ENCODE data around the gene GNG4. TPM values are rescaled to one million over a fixed set of nuclear protein-coding genes. Genes with fewer than 3 reads are reported as not detected.
A peak's percentile ranks its signal among the peaks of the same experiment; 100 is the strongest.
"Not testable (repeated sequence)": the region's sequence is repeated elsewhere in the genome, so short reads cannot be mapped to it uniquely, and the experiment has no call there.

The GNG4 gene
- total and polyA plus RNA-seq, 2 experiments from 2014 or later: 4.8 to 11.8 TPM

DNA sequence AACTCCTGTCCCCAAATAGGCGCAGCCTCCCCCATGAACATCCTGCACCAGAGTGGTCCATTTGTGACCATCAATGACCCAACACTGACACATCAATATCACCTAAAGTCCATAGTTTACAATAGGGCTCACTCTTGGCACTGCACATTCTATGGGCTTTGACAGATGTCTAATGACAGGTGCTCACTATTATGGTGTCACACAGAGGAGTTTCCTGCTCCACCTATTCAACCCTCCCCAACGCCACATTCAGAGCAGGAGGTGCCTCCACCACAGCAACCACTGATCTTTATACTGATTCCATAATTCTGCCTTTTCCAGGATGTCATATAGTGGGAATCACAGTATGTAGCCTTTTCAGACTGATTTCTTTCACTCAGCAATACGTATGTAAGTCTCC lies 24.2 kb downstream of the GNG4 start:
- Histone ChIP-seq H3K4me3 (no peak overlapping the region), H2AFZ (no peak overlapping the region), H3K27ac (no peak overlapping the region), H3K36me3 (replicated peaks; ENCODE audit: insufficient read depth, low read depth) (no peaks in the 10 kb centered on the region), H4K20me1 (ENCODE audit: insufficient read depth, poor library complexity, severe bottlenecking) (no peaks in the 10 kb centered on the region), H3K4me2 (no peak overlapping the region), H3K4me1 (ENCODE audit: insufficient read depth) (peaks cover 6% of the 10 kb centered on the region), H3K27me3 (no peaks in the 10 kb centered on the region), H3K9me3 (ENCODE audit: low read depth) (no peaks in the 10 kb centered on the region), H3K9me2 (replicated peaks; ENCODE audit: insufficient read depth) (no peaks in the 10 kb centered on the region), H3K79me2 (no peaks in the 10 kb centered on the region)
- no peak for DNase-seq (ENCODE audit: low spot score)
- no peak for TF ChIP-seq EZH2phosphoT487 (IDR thresholded peaks at IDR 0.05; ENCODE audit: low read depth, severe bottlenecking, unreplicated experiment)
- no peak for TF ChIP-seq CTCF (IDR thresholded peaks at IDR 0.05; ENCODE audit: poor library complexity)
- TF ChIP-seq EZH2 (IDR thresholded peaks at IDR 0.05; ENCODE audit: borderline replicate concordance): no peak
- 96% methylated on average over 3 of the region's 3 CpGs for WGBS (ENCODE audit: low lambda C conversion rate, missing lambda C conversion rate)

DNA sequence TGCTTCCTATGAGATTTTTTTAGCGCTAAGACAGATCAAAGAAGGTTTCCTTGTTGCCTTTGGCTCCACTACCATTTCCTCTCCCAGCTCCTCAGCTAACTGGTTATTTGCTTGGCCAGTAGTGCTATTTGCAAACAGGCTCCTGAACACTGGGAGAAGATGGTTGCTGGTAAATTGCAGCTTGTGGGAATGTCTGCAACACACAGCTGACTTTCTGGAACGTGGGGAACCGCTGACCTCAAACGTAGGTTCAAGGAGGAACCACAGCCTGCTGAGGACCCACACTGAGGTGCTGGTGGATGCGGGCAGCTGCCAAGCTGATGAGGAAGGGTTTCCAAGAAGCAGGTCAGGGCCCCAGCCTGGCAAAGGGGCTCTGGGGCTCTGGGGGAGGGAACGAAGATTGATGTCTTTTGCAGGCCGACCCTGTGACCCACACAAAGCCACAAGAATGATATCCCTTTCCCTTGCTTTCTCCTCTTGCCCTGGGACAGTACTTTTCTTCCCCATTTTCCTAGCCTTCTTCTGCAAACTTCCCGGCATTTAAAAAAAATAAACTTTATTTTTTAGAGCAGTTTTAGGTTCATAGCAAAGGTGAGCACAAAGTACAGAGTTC lies 24.8 kb downstream of the GNG4 start:
- Histone ChIP-seq H3K27ac (no peak overlapping the region), H3K79me2 (no peaks in the 10 kb centered on the region), H2AFZ (no peak overlapping the region), H3K9me2 (replicated peaks; ENCODE audit: insufficient read depth) (no peaks in the 10 kb centered on the region), H3K9me3 (ENCODE audit: low read depth) (no peaks in the 10 kb centered on the region), H3K4me3 (no peak overlapping the region), H3K36me3 (replicated peaks; ENCODE audit: insufficient read depth, low read depth) (no peaks in the 10 kb centered on the region), H3K4me2 (no peak overlapping the region), H3K27me3 (no peaks in the 10 kb centered on the region), H3K4me1 (ENCODE audit: insufficient read depth) (peaks cover 6% of the 10 kb centered on the region), H4K20me1 (ENCODE audit: insufficient read depth, poor library complexity, severe bottlenecking) (no peaks in the 10 kb centered on the region)
- TF ChIP-seq EZH2phosphoT487 (IDR thresholded peaks at IDR 0.05; ENCODE audit: low read depth, severe bottlenecking, unreplicated experiment) (no peak), EZH2 (IDR thresholded peaks at IDR 0.05; ENCODE audit: borderline replicate concordance) (no peak), CTCF (IDR thresholded peaks at IDR 0.05; ENCODE audit: poor library complexity) (no peak)
- WGBS (ENCODE audit: low lambda C conversion rate, missing lambda C conversion rate): 77% methylated on average over 8 of the region's 8 CpGs
- no peak for DNase-seq (ENCODE audit: low spot score)

- Histone ChIP-seq H3K27me3 (no peaks in the 10 kb centered on the region), H2AFZ (peak overlapping the region; percentile 25), H3K4me3 (no peak overlapping the region), H3K4me2 (no peak overlapping the region), H3K79me2 (no peaks in the 10 kb centered on the region), H3K27ac (peak overlapping the region; percentile 61), H3K36me3 (replicated peaks; ENCODE audit: insufficient read depth, low read depth) (no peaks in the 10 kb centered on the region), H3K9me3 (ENCODE audit: low read depth) (no peaks in the 10 kb centered on the region), H3K9me2 (replicated peaks; ENCODE audit: insufficient read depth) (no peaks in the 10 kb centered on the region), H4K20me1 (ENCODE audit: insufficient read depth, poor library complexity, severe bottlenecking) (no peaks in the 10 kb centered on the region), H3K4me1 (ENCODE audit: insufficient read depth) (peaks cover 6% of the 10 kb centered on the region)
- WGBS (ENCODE audit: low lambda C conversion rate, missing lambda C conversion rate): 82% methylated on average over 18 of the region's 18 CpGs
- TF ChIP-seq EZH2phosphoT487 (IDR thresholded peaks at IDR 0.05; ENCODE audit: low read depth, severe bottlenecking, unreplicated experiment) (no peak), EZH2 (IDR thresholded peaks at IDR 0.05; ENCODE audit: borderline replicate concordance) (no peak), CTCF (IDR thresholded peaks at IDR 0.05; ENCODE audit: poor library complexity) (no peak)
- peak; percentile 40 for DNase-seq (ENCODE audit: low spot score)
Measured at GRCh38 chr1:235622936-235623779, 26.4 kb downstream of the GNG4 start.

DNA sequence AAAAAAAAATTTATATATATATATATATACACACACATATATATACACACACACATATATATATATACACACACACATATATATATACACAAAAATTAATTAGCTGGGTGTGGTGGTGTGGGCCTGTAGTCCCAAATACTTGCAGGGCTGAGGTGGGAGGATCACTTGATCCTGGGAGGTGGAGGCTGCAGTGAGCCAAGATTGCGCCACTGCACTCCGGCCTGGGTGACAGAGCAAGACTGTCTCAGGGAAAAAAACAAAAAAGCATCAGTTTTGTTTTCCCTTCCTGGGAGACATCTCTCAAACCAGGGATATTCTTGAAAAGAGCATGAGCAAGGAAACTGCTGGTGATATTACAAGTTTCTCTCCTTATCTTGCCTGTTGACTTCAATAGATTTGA lies 30.4 kb downstream of the GNG4 start:
- not testable (repeated sequence) for H2AFZ ChIP-seq; H3K27me3 ChIP-seq; H3K4me1 ChIP-seq (ENCODE audit: insufficient read depth); H3K4me2 ChIP-seq; H3K79me2 ChIP-seq; DNase-seq (ENCODE audit: low spot score); H3K9me3 ChIP-seq (ENCODE audit: low read depth); H3K27ac ChIP-seq; H3K36me3 ChIP-seq (replicated peaks; ENCODE audit: insufficient read depth, low read depth); H3K9me2 ChIP-seq (replicated peaks; ENCODE audit: insufficient read depth); H4K20me1 ChIP-seq (ENCODE audit: insufficient read depth, poor library complexity, severe bottlenecking); H3K4me3 ChIP-seq
- WGBS (ENCODE audit: low lambda C conversion rate, missing lambda C conversion rate): 91% methylated on average over 2 of the region's 2 CpGs
